ENCODE data around the gene IFI27L1. TPM values are rescaled to one million over a fixed set of nuclear protein-coding genes. Genes with fewer than 3 reads are reported as not detected.

IFI27L1 gene
- total RNA-seq, 2 donors from 2014 or later, result 11.1 to 138 TPM

- intact Hi-C loops (cut with DNase I), result no loop called here
- TF ChIP-seq CTCF (IDR thresholded peaks at IDR 0.05) (no peak), POLR2A (IDR thresholded peaks at IDR 0.05) (no peak), POLR2AphosphoS5 (IDR thresholded peaks at IDR 0.05) (no peak)
- no peaks in the 10 kb centered on the region for H3K27me3 ChIP-seq (replicated peaks; ENCODE audit: insufficient read depth)
- no peaks in the 10 kb centered on the region for H3K4me1 ChIP-seq (replicated peaks)
- DNase-seq (ENCODE audit: low spot score), result no peak
- no peaks in the 10 kb centered on the region for H3K9me3 ChIP-seq
- WGBS, result 72% methylated on average over 10 of the region's 10 CpGs
- no peaks in the 10 kb centered on the region for H3K36me3 ChIP-seq
- no peak overlapping the region for H3K27ac ChIP-seq
- no peak overlapping the region for H3K4me3 ChIP-seq
Observed at GRCh38 chr14:94098326-94098992, 17.3 kb downstream of the IFI27L1 start.

- no peak for TF ChIP-seq POLR2AphosphoS5 (IDR thresholded peaks at IDR 0.05)
- TF ChIP-seq POLR2A (IDR thresholded peaks at IDR 0.05), result no peak
- TF ChIP-seq CTCF (IDR thresholded peaks at IDR 0.05), result no peak
- no peak for DNase-seq (ENCODE audit: low spot score)
- no peak overlapping the region for H3K4me3 ChIP-seq
- intact Hi-C loops (cut with DNase I), result no loop called here
- no peaks in the 10 kb centered on the region for H3K9me3 ChIP-seq
- H3K27ac ChIP-seq, result no peak overlapping the region
- no peaks in the 10 kb centered on the region for H3K27me3 ChIP-seq (replicated peaks; ENCODE audit: insufficient read depth)
- H3K36me3 ChIP-seq, result no peaks in the 10 kb centered on the region
- H3K4me1 ChIP-seq (replicated peaks), result no peaks in the 10 kb centered on the region
- WGBS, result 85% methylated on average over 6 of the region's 6 CpGs
Observed at GRCh38 chr14:94099006-94099405, 17.9 kb downstream of the IFI27L1 start.

GRCh38 chr14:94100847-94101246 lies 19.7 kb downstream of the IFI27L1 start:
- no peak overlapping the region for H3K4me3 ChIP-seq
- DNase-seq (ENCODE audit: low spot score), result no peak
- no peak for TF ChIP-seq CTCF (IDR thresholded peaks at IDR 0.05)
- no peak for TF ChIP-seq POLR2A (IDR thresholded peaks at IDR 0.05)
- no peak for TF ChIP-seq POLR2AphosphoS5 (IDR thresholded peaks at IDR 0.05)
- WGBS, result 79% methylated on average over 4 of the region's 4 CpGs
- no peaks in the 10 kb centered on the region for H3K27me3 ChIP-seq (replicated peaks; ENCODE audit: insufficient read depth)
- H3K4me1 ChIP-seq (replicated peaks), result no peaks in the 10 kb centered on the region
- intact Hi-C loops (cut with DNase I), result no loop called here
- H3K36me3 ChIP-seq, result no peaks in the 10 kb centered on the region
- H3K9me3 ChIP-seq, result no peaks in the 10 kb centered on the region
- no peak overlapping the region for H3K27ac ChIP-seq

GRCh38 chr14:94101748-94102147 lies 20.6 kb downstream of the IFI27L1 start:
- no peak for TF ChIP-seq POLR2A (IDR thresholded peaks at IDR 0.05)
- intact Hi-C loops (cut with DNase I), result no loop called here
- WGBS, result 95% methylated on average over 10 of the region's 10 CpGs
- no peak for DNase-seq (ENCODE audit: low spot score)
- no peaks in the 10 kb centered on the region for H3K36me3 ChIP-seq
- H3K9me3 ChIP-seq, result no peaks in the 10 kb centered on the region
- no peaks in the 10 kb centered on the region for H3K4me1 ChIP-seq (replicated peaks)
- H3K27ac ChIP-seq, result no peak overlapping the region
- H3K4me3 ChIP-seq, result no peak overlapping the region
- no peaks in the 10 kb centered on the region for H3K27me3 ChIP-seq (replicated peaks; ENCODE audit: insufficient read depth)

- intact Hi-C loops (cut with DNase I), result no loop called here
- Histone ChIP-seq H3K27me3 (replicated peaks; ENCODE audit: insufficient read depth) (no peaks in the 10 kb centered on the region), H3K9me3 (no peaks in the 10 kb centered on the region), H3K4me3 (no peak overlapping the region), H3K27ac (no peak overlapping the region), H3K4me1 (replicated peaks) (no peaks in the 10 kb centered on the region), H3K36me3 (no peaks in the 10 kb centered on the region)
- no peak for DNase-seq (ENCODE audit: low spot score)
- WGBS, result 90% methylated on average over 8 of the region's 8 CpGs
- TF ChIP-seq CTCF (IDR thresholded peaks at IDR 0.05), result no peak
- no peak for TF ChIP-seq POLR2A (IDR thresholded peaks at IDR 0.05)
- no peak for TF ChIP-seq POLR2AphosphoS5 (IDR thresholded peaks at IDR 0.05)
Observed at GRCh38 chr14:94102768-94103482, 21.8 kb downstream of the IFI27L1 start.
